Ishikawa (cell line): Measurements from ENCODE around the gene INHBB.

Source experiments
- FOXM1 ChIP-seq: IDR thresholded peaks from 2 replicates; pipeline ENCODE4 v1.6.1; 2012; ENCODE audit warnings: low read depth, borderline replicate concordance
- MAX ChIP-seq: IDR thresholded peaks from 2 replicates; pipeline ENCODE4 v1.6.1; 2012
- NFIC ChIP-seq: IDR thresholded peaks from 2 replicates; pipeline ENCODE4 v1.6.1; 2012
- RAD21 ChIP-seq: IDR thresholded peaks from 2 replicates; pipeline ENCODE4 v1.6.1; 2012; ENCODE audit warnings: low read depth

- no peak for TF ChIP-seq FOXM1
- TF ChIP-seq MAX, result no peak
- no peak for TF ChIP-seq NFIC
- no peak for TF ChIP-seq RAD21
These were observed 52.4 kb downstream of the INHBB start for GRCh38 chr2:120398051-120398995.
